PFSK-1 (cell line): ENCODE data around the gene NRIP1.

ENCODE experiments used
- FOXP2 ChIP-seq: optimal IDR thresholded peaks from 2 replicates; pipeline ENCODE3; 2011; ENCODE audit warnings: borderline replicate concordance, control low read depth, inconsistent platforms; ENCODE audit not compliant: insufficient read depth; ENCODE audit errors: extremely low read length, extremely low read depth
- POLR2AphosphoS5 ChIP-seq: IDR thresholded peaks from 2 replicates; pipeline ENCODE4 v1.6.1; 2012; ENCODE audit warnings: low read depth, mild to moderate bottlenecking, control low read depth, low read length, moderate library complexity
- REST ChIP-seq, 2 experiments: IDR thresholded peaks; 2 replicates each; pipeline versions ENCODE4 v1.6.1 to v1.8.0; 2011 to 2012; ENCODE audit warnings: low read depth in 2 of 2, low read length in 2 of 2, control low read depth in 1 of 2, inconsistent platforms in 1 of 2, mild to moderate bottlenecking in 1 of 2, moderate library complexity in 1 of 2; ENCODE audit not compliant: insufficient read depth in 1 of 2
- SIN3A ChIP-seq: IDR thresholded peaks from 2 replicates; pipeline ENCODE4 v1.6.1; 2012; ENCODE audit warnings: mild to moderate bottlenecking, low read length, moderate library complexity, borderline replicate concordance; ENCODE audit not compliant: insufficient read depth
- TAF1 ChIP-seq: IDR thresholded peaks from 2 replicates; pipeline ENCODE4 v1.6.1; 2012; ENCODE audit warnings: low read length, control low read depth, borderline replicate concordance; ENCODE audit not compliant: insufficient read depth

Gene NRIP1

GRCh38 chr21:15003463-15004135 lies 61.2 kb downstream of the NRIP1 start:
- TF ChIP-seq TAF1, result no peak
- TF ChIP-seq POLR2AphosphoS5, result no peak
- no peak for TF ChIP-seq SIN3A
- no peak for TF ChIP-seq FOXP2
- no peak for TF ChIP-seq REST (IDR thresholded peaks at IDR 0.05; ENCODE audit: insufficient read depth in 1 of 2, low read depth in 2 of 2, low read length in 2 of 2)

GRCh38 chr21:15001857-15002606 lies 62.8 kb downstream of the NRIP1 start:
- TF ChIP-seq POLR2AphosphoS5 (no peak), TAF1 (no peak), FOXP2 (no peak), REST (IDR thresholded peaks at IDR 0.05; ENCODE audit: insufficient read depth in 1 of 2, low read depth in 2 of 2, low read length in 2 of 2) (no peak), SIN3A (no peak)

- TF ChIP-seq REST (IDR thresholded peaks at IDR 0.05; ENCODE audit: insufficient read depth in 1 of 2, low read depth in 2 of 2, low read length in 2 of 2) (no peak), TAF1 (no peak), SIN3A (no peak), FOXP2 (no peak), POLR2AphosphoS5 (no peak)
These were observed 63.7 kb downstream of the NRIP1 start for GRCh38 chr21:15001113-15001512.

DNA sequence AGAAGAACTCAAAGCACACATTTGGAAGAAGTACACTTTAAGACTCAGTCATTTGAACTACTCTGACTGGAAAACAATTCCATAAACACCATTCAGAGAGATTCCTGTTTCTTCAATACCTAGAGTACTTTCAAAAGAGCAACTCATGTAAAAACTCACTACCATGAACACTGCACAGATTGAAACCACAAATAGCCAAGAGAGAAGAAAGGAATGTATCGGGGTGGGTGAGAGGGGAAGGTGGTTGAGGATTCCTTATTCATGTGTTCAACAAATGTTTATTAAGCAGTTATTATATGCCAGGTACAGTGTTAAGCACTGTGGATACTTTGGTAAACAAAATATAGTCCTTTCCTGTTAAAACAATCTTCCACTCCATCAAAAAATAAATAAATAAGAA lies 64.7 kb downstream of the NRIP1 start:
- no peak for TF ChIP-seq REST (IDR thresholded peaks at IDR 0.05; ENCODE audit: insufficient read depth in 1 of 2, low read depth in 2 of 2, low read length in 2 of 2)
- TF ChIP-seq POLR2AphosphoS5, result no peak

DNA sequence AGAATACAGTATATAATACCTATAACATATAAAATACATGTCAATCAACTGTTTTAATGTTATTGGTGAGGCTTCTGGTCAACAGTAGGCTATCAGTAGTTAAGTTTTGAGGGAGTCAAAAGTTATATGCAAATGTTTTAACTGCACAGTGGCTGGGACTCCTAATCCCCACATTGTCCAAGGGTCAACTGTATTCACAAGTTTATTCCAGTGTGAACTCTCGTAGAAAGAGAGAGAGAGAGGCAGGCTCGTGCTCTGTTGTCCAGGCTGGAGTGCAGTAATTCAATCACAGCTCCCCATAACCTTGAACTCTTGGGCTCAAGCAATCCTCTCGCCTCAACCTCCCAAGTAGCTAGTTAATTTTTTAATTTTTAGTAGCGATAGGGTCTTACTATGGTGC lies 66.0 kb downstream of the NRIP1 start:
- no peak for TF ChIP-seq TAF1
- no peak for TF ChIP-seq REST (IDR thresholded peaks at IDR 0.05; ENCODE audit: insufficient read depth in 1 of 2, low read depth in 2 of 2, low read length in 2 of 2)
- TF ChIP-seq FOXP2, result no peak
- no peak for TF ChIP-seq SIN3A
- no peak for TF ChIP-seq POLR2AphosphoS5
